Measurements from ENCODE around the gene GSX1. TPM values are rescaled to one million over a fixed set of nuclear protein-coding genes. Genes with fewer than 3 reads are reported as not detected.

GSX1 gene
- total RNA-seq, 1 donor from 2014 or later = not detected

GRCh38 chr13:27793507-27794367 is 1.5 kb downstream of the GSX1 start:
- Mint-ChIP-seq H3K27ac (ENCODE audit: unreplicated experiment) (no peak overlapping the region), H3K4me1 (ENCODE audit: low read depth) (peaks cover 24% of the 10 kb centered on the region), H3K27me3 (ENCODE audit: low read depth) (peaks cover 79% of the 10 kb centered on the region)

GRCh38 chr13:27794368-27794691 is 2.0 kb downstream of the GSX1 start:
- H3K27ac Mint-ChIP-seq (ENCODE audit: unreplicated experiment) = no peak overlapping the region
- peaks cover 77% of the 10 kb centered on the region for H3K27me3 Mint-ChIP-seq (ENCODE audit: low read depth)
- H3K4me1 Mint-ChIP-seq (ENCODE audit: low read depth) = peaks cover 24% of the 10 kb centered on the region
- DNase-seq (ENCODE audit: low spot score) = no peak
- no peak overlapping the region for H3K4me3 Mint-ChIP-seq (ENCODE audit: unreplicated experiment)
- H3K36me3 Mint-ChIP-seq (ENCODE audit: low read depth) = peaks cover 5% of the 10 kb centered on the region
- H3K9me3 Mint-ChIP-seq (ENCODE audit: low read depth) = peaks cover 8% of the 10 kb centered on the region
- no peak for TF ChIP-seq CTCF (IDR thresholded peaks at IDR 0.05)

More at GRCh38 chr13:27793507-27794367, 1.5 kb downstream of the GSX1 start:
- DNase-seq (ENCODE audit: low spot score) = no peak
- Mint-ChIP-seq H3K9me3 (ENCODE audit: low read depth) (peaks cover 8% of the 10 kb centered on the region), H3K36me3 (ENCODE audit: low read depth) (peaks cover 5% of the 10 kb centered on the region), H3K4me3 (ENCODE audit: unreplicated experiment) (peak overlapping the region; percentile 9)
- no peak for TF ChIP-seq CTCF (IDR thresholded peaks at IDR 0.05)

- Mint-ChIP-seq H3K4me3 (ENCODE audit: unreplicated experiment) (no peak overlapping the region), H3K9me3 (ENCODE audit: low read depth) (peaks cover 8% of the 10 kb centered on the region), H3K27ac (ENCODE audit: unreplicated experiment) (no peak overlapping the region), H3K4me1 (ENCODE audit: low read depth) (peaks cover 24% of the 10 kb centered on the region), H3K36me3 (ENCODE audit: low read depth) (peaks cover 5% of the 10 kb centered on the region), H3K27me3 (ENCODE audit: low read depth) (peaks cover 82% of the 10 kb centered on the region)
- TF ChIP-seq CTCF (IDR thresholded peaks at IDR 0.05) = no peak
- DNase-seq (ENCODE audit: low spot score) = no peak
Observed at GRCh38 chr13:27794921-27795717, 2.8 kb downstream of the GSX1 start.

- H3K9me3 Mint-ChIP-seq (ENCODE audit: low read depth) = peaks cover 8% of the 10 kb centered on the region
- peaks cover 84% of the 10 kb centered on the region for H3K27me3 Mint-ChIP-seq (ENCODE audit: low read depth)
- H3K4me1 Mint-ChIP-seq (ENCODE audit: low read depth) = peaks cover 24% of the 10 kb centered on the region
- no peak for TF ChIP-seq CTCF (IDR thresholded peaks at IDR 0.05)
- H3K27ac Mint-ChIP-seq (ENCODE audit: unreplicated experiment) = no peak overlapping the region
- H3K4me3 Mint-ChIP-seq (ENCODE audit: unreplicated experiment) = no peak overlapping the region
- H3K36me3 Mint-ChIP-seq (ENCODE audit: low read depth) = peaks cover 5% of the 10 kb centered on the region
- DNase-seq (ENCODE audit: low spot score) = no peak
Observed at GRCh38 chr13:27795718-27796019, 3.4 kb downstream of the GSX1 start.

GRCh38 chr13:27796544-27797227 is 4.4 kb downstream of the GSX1 start:
- TF ChIP-seq CTCF (IDR thresholded peaks at IDR 0.05) = no peak
- H3K9me3 Mint-ChIP-seq (ENCODE audit: low read depth) = peaks cover 6% of the 10 kb centered on the region
- peak overlapping the region; percentile 57 for H3K4me3 Mint-ChIP-seq (ENCODE audit: unreplicated experiment)
- H3K4me1 Mint-ChIP-seq (ENCODE audit: low read depth) = peaks cover 23% of the 10 kb centered on the region
- H3K36me3 Mint-ChIP-seq (ENCODE audit: low read depth) = peaks cover 5% of the 10 kb centered on the region
- H3K27me3 Mint-ChIP-seq (ENCODE audit: low read depth) = peaks cover 81% of the 10 kb centered on the region
- DNase-seq (ENCODE audit: low spot score) = no peak
- H3K27ac Mint-ChIP-seq (ENCODE audit: unreplicated experiment) = no peak overlapping the region

All from chondrocyte (in vitro differentiated cells).